ENCODE data around the gene CWC25.

DNA sequence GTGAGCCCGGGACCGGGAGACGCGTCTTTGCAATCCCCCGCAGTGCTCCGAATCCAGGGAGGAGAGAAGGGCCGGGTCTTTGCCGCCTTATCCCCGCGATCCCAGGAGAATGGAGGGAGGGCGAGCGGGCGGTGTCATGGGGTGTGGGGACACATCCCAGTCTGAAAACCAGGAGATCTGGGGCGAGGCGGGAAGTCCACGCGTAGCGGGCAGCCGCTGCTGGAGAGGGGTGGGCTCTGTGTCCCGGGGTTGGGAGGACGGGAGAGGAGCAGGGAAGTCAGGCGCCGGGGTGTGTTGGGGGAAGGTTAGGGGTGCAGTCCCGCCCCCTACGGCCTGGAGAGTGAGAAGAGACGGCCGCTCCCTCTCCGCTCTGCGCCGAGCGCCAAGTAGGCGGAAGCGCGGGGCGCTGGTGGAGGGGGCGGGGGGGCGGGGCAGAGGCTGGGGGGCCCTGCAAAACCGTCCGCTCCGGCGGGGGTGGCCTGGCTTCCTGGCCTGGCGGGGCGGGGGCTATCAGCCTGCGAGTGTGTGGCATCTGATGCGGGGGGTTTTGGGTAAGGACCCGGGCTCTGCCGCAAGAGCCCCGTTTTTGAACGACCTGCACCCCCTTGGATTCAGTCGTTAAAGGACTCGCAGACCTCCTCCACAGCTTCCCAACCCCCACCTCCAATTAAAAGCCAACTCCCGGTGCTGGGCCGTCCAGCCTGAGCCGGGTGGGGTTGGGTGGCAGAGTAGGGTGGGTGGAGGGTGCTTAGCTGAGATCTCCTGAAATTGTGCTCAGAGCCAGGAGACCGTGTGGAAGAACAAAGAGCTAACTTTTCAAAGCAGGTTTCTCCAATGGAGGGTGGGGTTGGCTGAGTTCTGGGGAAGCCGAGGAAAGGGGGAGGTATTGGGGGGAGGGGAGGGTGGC is 45.4 kb upstream of the CWC25 start:
- TF ChIP-seq, protein P1, sequence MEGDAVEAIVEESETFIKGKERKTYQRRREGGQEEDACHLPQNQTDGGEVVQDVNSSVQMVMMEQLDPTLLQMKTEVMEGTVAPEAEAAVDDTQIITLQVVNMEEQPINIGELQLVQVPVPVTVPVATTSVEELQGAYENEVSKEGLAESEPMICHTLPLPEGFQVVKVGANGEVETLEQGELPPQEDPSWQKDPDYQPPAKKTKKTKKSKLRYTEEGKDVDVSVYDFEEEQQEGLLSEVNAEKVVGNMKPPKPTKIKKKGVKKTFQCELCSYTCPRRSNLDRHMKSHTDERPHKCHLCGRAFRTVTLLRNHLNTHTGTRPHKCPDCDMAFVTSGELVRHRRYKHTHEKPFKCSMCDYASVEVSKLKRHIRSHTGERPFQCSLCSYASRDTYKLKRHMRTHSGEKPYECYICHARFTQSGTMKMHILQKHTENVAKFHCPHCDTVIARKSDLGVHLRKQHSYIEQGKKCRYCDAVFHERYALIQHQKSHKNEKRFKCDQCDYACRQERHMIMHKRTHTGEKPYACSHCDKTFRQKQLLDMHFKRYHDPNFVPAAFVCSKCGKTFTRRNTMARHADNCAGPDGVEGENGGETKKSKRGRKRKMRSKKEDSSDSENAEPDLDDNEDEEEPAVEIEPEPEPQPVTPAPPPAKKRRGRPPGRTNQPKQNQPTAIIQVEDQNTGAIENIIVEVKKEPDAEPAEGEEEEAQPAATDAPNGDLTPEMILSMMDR (IDR thresholded peaks at IDR 0.05 in 2 of 3, conservative IDR thresholded peaks at IDR 0.05 in 1 of 3; ENCODE audit: borderline replicate concordance in 1 of 3, insufficient read depth in 1 of 3, low read depth in 2 of 3, low read length in 2 of 3) = no peak
- TF ChIP-seq YY1 (IDR thresholded peaks at IDR 0.05; ENCODE audit: extremely low read depth, insufficient replicate concordance, low read depth, low read length) = no peak
- no peak for TF ChIP-seq POLR2AphosphoS5 (IDR thresholded peaks at IDR 0.05; ENCODE audit: low read depth, low read length)
- no peak; the same call in 1 of the 2 replicates for TF ChIP-seq SIN3A (IDR thresholded peaks at IDR 0.05; ENCODE audit: low read depth)
- no peak for TF ChIP-seq MAX (IDR thresholded peaks at IDR 0.05)
